Liver (tissue), 9 donors: ENCODE results near the gene KIF21B. TPM values are rescaled to one million over a fixed set of nuclear protein-coding genes. Genes with fewer than 3 reads are reported as not detected.

Experiments
- DNase-seq: peaks from one replicate; pipeline ENCODE4 v3.0.0-alpha.2; 2017; ENCODE audit warnings: low spot score
- H3K27ac ChIP-seq, 2 donors: one replicate each; pipeline ENCODE4 v1.7.0; 2013; ENCODE audit warnings: inconsistent platforms in 2 of 2, low read length in 2 of 2, control low read depth in 1 of 2, low read depth in 1 of 2, mild to moderate bottlenecking in 1 of 2
- H3K27me3 ChIP-seq, 4 donors: one replicate each; pipeline versions ENCODE4 v1.6.1 to v1.7.0; 2013; ENCODE audit warnings: low read length in 3 of 4, inconsistent platforms in 1 of 4, mild to moderate bottlenecking in 1 of 4, moderate library complexity in 1 of 4; ENCODE audit not compliant: control insufficient read depth in 4 of 4, insufficient read depth in 4 of 4
- H3K36me3 ChIP-seq, 4 donors: one replicate each; pipeline versions ENCODE4 v1.6.1 to v1.7.0; 2013; ENCODE audit warnings: low read length in 3 of 4, mild to moderate bottlenecking in 3 of 4, low read depth in 1 of 4, moderate library complexity in 1 of 4; ENCODE audit not compliant: control insufficient read depth in 4 of 4, insufficient read depth in 3 of 4
- H3K4me1 ChIP-seq, 4 donors: one replicate each; pipeline versions ENCODE4 v1.6.1 to v1.7.0; 2013; ENCODE audit warnings: low read length in 3 of 4, mild to moderate bottlenecking in 3 of 4, moderate library complexity in 1 of 4; ENCODE audit not compliant: control insufficient read depth in 4 of 4, insufficient read depth in 4 of 4
- H3K4me3 ChIP-seq, 3 donors: one replicate each; pipeline versions ENCODE4 v1.6.1 to v1.7.0; 2013; ENCODE audit warnings: low read length in 3 of 3, control low read depth in 1 of 3, low read depth in 1 of 3, mild to moderate bottlenecking in 1 of 3
- H3K9ac ChIP-seq, 2 donors: one replicate each; pipeline ENCODE4 v1.7.0; 2013; ENCODE audit warnings: low read length in 2 of 2, mild to moderate bottlenecking in 2 of 2, moderate library complexity in 2 of 2, control low read depth in 1 of 2, low read depth in 1 of 2
- H3K9me3 ChIP-seq, 4 donors: one replicate each; pipeline versions ENCODE4 v1.6.1 to v1.7.0; 2013; ENCODE audit warnings: low read length in 3 of 4; ENCODE audit not compliant: control insufficient read depth in 4 of 4
- EGR1 ChIP-seq, 2 donors: IDR thresholded peaks; 2 replicates each; pipeline ENCODE4 v1.6.1; 2016 to 2018; ENCODE audit warnings: antibody characterized with exemption in 2 of 2, low read depth in 2 of 2
- FOXA2 ChIP-seq: IDR thresholded peaks from 2 replicates; pipeline ENCODE4 v1.6.1; 2016; ENCODE audit warnings: antibody characterized with exemption
- GABPA ChIP-seq, 2 donors: IDR thresholded peaks in 1 of 2; conservative IDR thresholded peaks in 1 of 2; 2 replicates each; pipeline ENCODE4 v1.6.1; 2016; ENCODE audit warnings: antibody characterized with exemption in 2 of 2, mild to moderate bottlenecking in 1 of 2, moderate library complexity in 1 of 2
- HNF4A ChIP-seq, 2 donors: conservative IDR thresholded peaks; 2 replicates each; pipeline ENCODE4 v1.6.1; 2016; ENCODE audit warnings: antibody characterized with exemption in 2 of 2, mild to moderate bottlenecking in 2 of 2
- HNF4G ChIP-seq: IDR thresholded peaks from 2 replicates; pipeline ENCODE4 v1.6.1; 2016; ENCODE audit warnings: antibody characterized with exemption
- JUND ChIP-seq, 2 donors: IDR thresholded peaks; 2 replicates each; pipeline ENCODE4 v1.6.1; 2016; ENCODE audit warnings: antibody characterized with exemption in 2 of 2
- NR2F2 ChIP-seq: IDR thresholded peaks from 2 replicates; pipeline ENCODE4 v1.6.1; 2016; ENCODE audit warnings: antibody characterized with exemption
- RXRA ChIP-seq, 2 donors: IDR thresholded peaks; 2 replicates each; pipeline ENCODE4 v1.6.1; 2017 to 2018; ENCODE audit warnings: antibody characterized with exemption in 2 of 2, mild to moderate bottlenecking in 1 of 2
- SP1 ChIP-seq: IDR thresholded peaks from 2 replicates; pipeline ENCODE4 v1.6.1; 2018; ENCODE audit warnings: antibody characterized with exemption, mild to moderate bottlenecking
- TAF1 ChIP-seq: conservative IDR thresholded peaks from 2 replicates; pipeline ENCODE4 v1.6.1; 2016; ENCODE audit warnings: antibody characterized with exemption, mild to moderate bottlenecking
- YY1 ChIP-seq: IDR thresholded peaks from 2 replicates; pipeline ENCODE4 v1.6.1; 2016; ENCODE audit warnings: antibody characterized with exemption, mild to moderate bottlenecking
- WGBS: extraction: QIAGEN DNeasy Blood & Tissue Kit; methylation state at CpG from one replicate; pipeline ENCODE4 v1.1.7; 2013; 5-methylcytosine and 5-hydroxymethylcytosine counted together
- polyA plus RNA-seq, 2 donors: library from polyadenylated mRNA; stranded (reverse) in 1 of 2; unstranded in 1 of 2; fragments of 200-250 nt in 1 of 2; fragments of >200 nt in 1 of 2; fragmentation: Nextera tagmentation in 1 of 2; extraction: Ambion mirVana in 1 of 2; gene quantifications; one replicate each; pipeline versions ENCODE4 v1.2.1 to v1.2.3, GENCODE V29; 2013 to 2015
- total RNA-seq, 2 donors: library from RNA; depleted of rRNA; stranded (reverse); fragments of >200 nt; gene quantifications; one replicate each; pipeline ENCODE4 v1.2.3, GENCODE V29; 2014
- TF ChIP-seq, protein P1 (sequence below): IDR thresholded peaks from 2 replicates; pipeline ENCODE4 v1.6.1; 2016; ENCODE audit warnings: antibody characterized with exemption
- TF ChIP-seq, protein P2 (sequence below): IDR thresholded peaks from 2 replicates; pipeline ENCODE4 v1.6.1; 2016; ENCODE audit warnings: antibody characterized with exemption
- TF ChIP-seq, protein P3 (sequence below): fragments of 150-350 bp; IDR thresholded peaks from 2 replicates; pipeline ENCODE4 v1.5.1; 2017; ENCODE audit warnings: improper control_type of control experiment, low read depth, low read length; ENCODE audit not compliant: missing input control
- TF ChIP-seq, protein P4 (sequence below): IDR thresholded peaks from 2 replicates; pipeline ENCODE4 v1.6.1; 2016; ENCODE audit warnings: antibody characterized with exemption, mild to moderate bottlenecking
- donor health status: healthy.
- donor health status: healthy.
- donor health status: healthy.
- donor health status: healthy.
- donor health status: healthy.

The KIF21B gene
- total and polyA plus RNA-seq, 4 donors: 0.42 to 1.9 (median 1.0) TPM

DNA sequence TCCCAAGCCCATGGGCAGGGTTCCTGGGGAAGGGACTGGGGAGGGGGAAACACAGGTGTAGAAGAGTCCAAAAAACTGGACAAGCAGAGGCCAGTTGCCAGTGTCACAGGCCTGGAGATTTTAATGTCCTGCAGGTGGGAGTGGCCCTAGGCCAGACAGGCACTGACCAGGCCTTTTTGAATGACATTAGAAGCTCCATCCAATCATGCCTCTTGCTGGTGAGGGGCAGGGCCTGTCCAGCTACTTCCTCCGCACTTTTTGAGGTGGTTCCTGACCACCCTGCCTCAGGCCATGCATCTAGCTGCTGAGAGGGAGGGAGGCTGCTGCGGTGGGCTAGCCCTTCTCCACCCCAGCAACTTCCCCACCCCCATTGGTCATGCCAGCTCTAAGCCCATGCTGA lies 15.9 kb upstream of the KIF21B start:
- H3K9me3 ChIP-seq: no peaks in the 10 kb centered on the region
- H3K36me3 ChIP-seq: no peaks in the 10 kb centered on the region
- H3K27ac ChIP-seq: no peak overlapping the region
- no peak overlapping the region for H3K4me3 ChIP-seq
- TF ChIP-seq HNF4A (conservative IDR thresholded peaks at IDR 0.05) (no peak), NR2F2 (no peak), RXRA (IDR thresholded peaks at IDR 0.05) (no peak), EGR1 (IDR thresholded peaks at IDR 0.05; ENCODE audit: low read depth in 2 of 2) (no peak), FOXA2 (no peak), YY1 (no peak), TAF1 (no peak), HNF4G (no peak), SP1 (no peak)
- TF ChIP-seq, protein P1, sequence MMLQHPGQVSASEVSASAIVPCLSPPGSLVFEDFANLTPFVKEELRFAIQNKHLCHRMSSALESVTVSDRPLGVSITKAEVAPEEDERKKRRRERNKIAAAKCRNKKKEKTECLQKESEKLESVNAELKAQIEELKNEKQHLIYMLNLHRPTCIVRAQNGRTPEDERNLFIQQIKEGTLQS: no peak
- TF ChIP-seq, protein P2, sequence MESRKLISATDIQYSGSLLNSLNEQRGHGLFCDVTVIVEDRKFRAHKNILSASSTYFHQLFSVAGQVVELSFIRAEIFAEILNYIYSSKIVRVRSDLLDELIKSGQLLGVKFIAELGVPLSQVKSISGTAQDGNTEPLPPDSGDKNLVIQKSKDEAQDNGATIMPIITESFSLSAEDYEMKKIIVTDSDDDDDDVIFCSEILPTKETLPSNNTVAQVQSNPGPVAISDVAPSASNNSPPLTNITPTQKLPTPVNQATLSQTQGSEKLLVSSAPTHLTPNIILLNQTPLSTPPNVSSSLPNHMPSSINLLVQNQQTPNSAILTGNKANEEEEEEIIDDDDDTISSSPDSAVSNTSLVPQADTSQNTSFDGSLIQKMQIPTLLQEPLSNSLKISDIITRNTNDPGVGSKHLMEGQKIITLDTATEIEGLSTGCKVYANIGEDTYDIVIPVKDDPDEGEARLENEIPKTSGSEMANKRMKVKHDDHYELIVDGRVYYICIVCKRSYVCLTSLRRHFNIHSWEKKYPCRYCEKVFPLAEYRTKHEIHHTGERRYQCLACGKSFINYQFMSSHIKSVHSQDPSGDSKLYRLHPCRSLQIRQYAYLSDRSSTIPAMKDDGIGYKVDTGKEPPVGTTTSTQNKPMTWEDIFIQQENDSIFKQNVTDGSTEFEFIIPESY: no peak
- TF ChIP-seq, protein P3, sequence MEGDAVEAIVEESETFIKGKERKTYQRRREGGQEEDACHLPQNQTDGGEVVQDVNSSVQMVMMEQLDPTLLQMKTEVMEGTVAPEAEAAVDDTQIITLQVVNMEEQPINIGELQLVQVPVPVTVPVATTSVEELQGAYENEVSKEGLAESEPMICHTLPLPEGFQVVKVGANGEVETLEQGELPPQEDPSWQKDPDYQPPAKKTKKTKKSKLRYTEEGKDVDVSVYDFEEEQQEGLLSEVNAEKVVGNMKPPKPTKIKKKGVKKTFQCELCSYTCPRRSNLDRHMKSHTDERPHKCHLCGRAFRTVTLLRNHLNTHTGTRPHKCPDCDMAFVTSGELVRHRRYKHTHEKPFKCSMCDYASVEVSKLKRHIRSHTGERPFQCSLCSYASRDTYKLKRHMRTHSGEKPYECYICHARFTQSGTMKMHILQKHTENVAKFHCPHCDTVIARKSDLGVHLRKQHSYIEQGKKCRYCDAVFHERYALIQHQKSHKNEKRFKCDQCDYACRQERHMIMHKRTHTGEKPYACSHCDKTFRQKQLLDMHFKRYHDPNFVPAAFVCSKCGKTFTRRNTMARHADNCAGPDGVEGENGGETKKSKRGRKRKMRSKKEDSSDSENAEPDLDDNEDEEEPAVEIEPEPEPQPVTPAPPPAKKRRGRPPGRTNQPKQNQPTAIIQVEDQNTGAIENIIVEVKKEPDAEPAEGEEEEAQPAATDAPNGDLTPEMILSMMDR: no peak
- 98% methylated on average over 2 of the region's 2 CpGs for WGBS
- H3K9ac ChIP-seq: no peak overlapping the region
- H3K4me1 ChIP-seq: no peaks in the 10 kb centered on the region
- no peak for DNase-seq
- H3K27me3 ChIP-seq: peaks cover 0 to 8% (median 0%) of the 10 kb centered on the region in 4 donors

DNA sequence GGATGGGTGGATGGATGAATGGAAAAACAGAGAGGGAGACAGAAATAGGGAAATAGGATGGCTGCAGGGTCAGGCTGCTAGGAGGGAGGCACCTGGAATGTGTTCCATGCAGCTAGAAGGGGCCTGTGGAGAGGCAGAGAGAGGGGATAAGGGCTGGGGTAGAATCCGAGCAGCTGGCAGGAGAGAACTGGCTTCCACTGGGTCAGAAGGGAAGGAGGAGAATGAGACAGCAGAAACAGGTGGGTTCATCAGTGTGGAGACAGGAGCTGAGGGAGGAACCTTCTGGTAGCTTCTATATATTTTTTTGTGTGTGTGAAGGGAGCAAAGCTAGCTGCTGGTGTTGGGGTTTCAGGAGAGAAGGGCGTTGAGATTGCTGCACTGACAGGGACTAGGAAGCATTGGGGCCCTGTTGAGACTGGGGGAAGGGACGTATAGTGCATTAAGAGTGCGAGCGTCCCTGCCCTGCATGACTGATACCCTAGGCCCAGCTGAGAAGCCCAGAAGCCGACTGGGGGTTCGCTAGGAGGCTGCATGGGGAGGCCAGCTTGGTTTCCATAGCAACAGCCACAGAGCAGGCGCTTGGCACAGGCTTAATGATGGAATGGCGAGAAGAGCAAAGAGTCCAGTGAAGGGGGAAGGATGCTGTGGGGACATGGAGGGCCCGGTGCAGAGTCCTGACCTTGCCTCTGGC lies 14.8 kb upstream of the KIF21B start:
- TF ChIP-seq, protein P4, sequence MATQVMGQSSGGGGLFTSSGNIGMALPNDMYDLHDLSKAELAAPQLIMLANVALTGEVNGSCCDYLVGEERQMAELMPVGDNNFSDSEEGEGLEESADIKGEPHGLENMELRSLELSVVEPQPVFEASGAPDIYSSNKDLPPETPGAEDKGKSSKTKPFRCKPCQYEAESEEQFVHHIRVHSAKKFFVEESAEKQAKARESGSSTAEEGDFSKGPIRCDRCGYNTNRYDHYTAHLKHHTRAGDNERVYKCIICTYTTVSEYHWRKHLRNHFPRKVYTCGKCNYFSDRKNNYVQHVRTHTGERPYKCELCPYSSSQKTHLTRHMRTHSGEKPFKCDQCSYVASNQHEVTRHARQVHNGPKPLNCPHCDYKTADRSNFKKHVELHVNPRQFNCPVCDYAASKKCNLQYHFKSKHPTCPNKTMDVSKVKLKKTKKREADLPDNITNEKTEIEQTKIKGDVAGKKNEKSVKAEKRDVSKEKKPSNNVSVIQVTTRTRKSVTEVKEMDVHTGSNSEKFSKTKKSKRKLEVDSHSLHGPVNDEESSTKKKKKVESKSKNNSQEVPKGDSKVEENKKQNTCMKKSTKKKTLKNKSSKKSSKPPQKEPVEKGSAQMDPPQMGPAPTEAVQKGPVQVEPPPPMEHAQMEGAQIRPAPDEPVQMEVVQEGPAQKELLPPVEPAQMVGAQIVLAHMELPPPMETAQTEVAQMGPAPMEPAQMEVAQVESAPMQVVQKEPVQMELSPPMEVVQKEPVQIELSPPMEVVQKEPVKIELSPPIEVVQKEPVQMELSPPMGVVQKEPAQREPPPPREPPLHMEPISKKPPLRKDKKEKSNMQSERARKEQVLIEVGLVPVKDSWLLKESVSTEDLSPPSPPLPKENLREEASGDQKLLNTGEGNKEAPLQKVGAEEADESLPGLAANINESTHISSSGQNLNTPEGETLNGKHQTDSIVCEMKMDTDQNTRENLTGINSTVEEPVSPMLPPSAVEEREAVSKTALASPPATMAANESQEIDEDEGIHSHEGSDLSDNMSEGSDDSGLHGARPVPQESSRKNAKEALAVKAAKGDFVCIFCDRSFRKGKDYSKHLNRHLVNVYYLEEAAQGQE: no peak
- TF ChIP-seq EGR1 (IDR thresholded peaks at IDR 0.05; ENCODE audit: low read depth in 2 of 2): no peak
- no peak for TF ChIP-seq GABPA (IDR thresholded peaks at IDR 0.05 in 1 of 2, conservative IDR thresholded peaks at IDR 0.05 in 1 of 2)
- TF ChIP-seq HNF4G: no peak
- no peak for TF ChIP-seq TAF1
- no peak for TF ChIP-seq JUND (IDR thresholded peaks at IDR 0.05)
- H3K9ac ChIP-seq: no peak overlapping the region
- WGBS: 91% methylated on average over 10 of the region's 10 CpGs
- H3K36me3 ChIP-seq: no peaks in the 10 kb centered on the region
- H3K27me3 ChIP-seq: peaks cover 0 to 8% (median 0%) of the 10 kb centered on the region in 4 donors
- no peak for DNase-seq
- no peaks in the 10 kb centered on the region for H3K9me3 ChIP-seq
- H3K27ac ChIP-seq: no peak overlapping the region
- no peak overlapping the region for H3K4me3 ChIP-seq
- H3K4me1 ChIP-seq: no peaks in the 10 kb centered on the region
